IMR-90 (cell line): ENCODE measurements around the gene CDH23. TPM values are rescaled to one million over a fixed set of nuclear protein-coding genes. Genes with fewer than 3 reads are reported as not detected.

Experiments used
- ATAC-seq: fragments of 200-7000 bp; cut with Tn5 transposase; 2 replicates; pipeline ENCODE4 v1.9.1; 2020; ENCODE audit warnings: low read depth, mild to moderate bottlenecking, moderate library complexity
- BruUV-seq: library from RNA; stranded (reverse); fragments of 400-500 nt; replicated peaks from 2 replicates; lab custom pipeline; 2021; lab: Mats Ljungman, UMichigan
- CTCF ChIA-PET: fragments of 300-600 bp; formaldehyde crosslinking; extraction: SDS; loops from one replicate; lab custom pipeline; 2021; ENCODE audit warnings: antibody characterized with exemption; lab: Yijun Ruan, JAX
- POLR2A ChIA-PET: fragments of 300-600 bp; sonication (Branson Sonifier 250); formaldehyde crosslinking; loops from one replicate; lab custom pipeline; 2022; ENCODE audit warnings: antibody characterized with exemption; ENCODE audit not compliant: unreplicated experiment; lab: Charles Lee
- DNase-seq: peaks from one replicate; pipeline ENCODE4 v3.0.0; 2013
- H2AFZ ChIP-seq: replicated peaks from 2 replicates; pipeline ENCODE3; 2013; ENCODE audit warnings: low read length, mild to moderate bottlenecking; ENCODE audit not compliant: poor library complexity
- H2AK5ac ChIP-seq: 2 replicates; pipeline ENCODE4 v1.6.1; 2013; ENCODE audit warnings: low read depth, low read length, inconsistent platforms
- H2AK9ac ChIP-seq: replicated peaks from 2 replicates; pipeline ENCODE3; 2013; ENCODE audit warnings: mild to moderate bottlenecking, low read depth, low read length, moderate library complexity; ENCODE audit not compliant: poor library complexity
- H2BK120ac ChIP-seq: 2 replicates; pipeline ENCODE4 v1.6.1; 2013; ENCODE audit warnings: low read depth, low read length, inconsistent platforms
- H2BK15ac ChIP-seq: 3 replicates; pipeline ENCODE4 v1.6.1; 2013; ENCODE audit warnings: low read depth, low read length, inconsistent platforms
- H2BK20ac ChIP-seq: 2 replicates; pipeline ENCODE4 v1.6.1; 2013; ENCODE audit warnings: low read depth, mild to moderate bottlenecking, inconsistent platforms, low read length, moderate library complexity
- H2BK5ac ChIP-seq: 2 replicates; pipeline ENCODE4 v1.6.1; 2013; ENCODE audit warnings: mild to moderate bottlenecking, low read depth, low read length, inconsistent platforms; ENCODE audit not compliant: poor library complexity, severe bottlenecking
- H3K14ac ChIP-seq: replicated peaks from 2 replicates; pipeline ENCODE4 v1.6.1; 2013; ENCODE audit warnings: low read depth, low read length, inconsistent platforms
- H3K18ac ChIP-seq: 2 replicates; pipeline ENCODE4 v1.6.1; 2013; ENCODE audit warnings: low read depth, low read length, control low read depth
- H3K23ac ChIP-seq: 2 replicates; pipeline ENCODE4 v1.6.1; 2013; ENCODE audit warnings: low read depth, low read length, inconsistent platforms
- H3K27ac ChIP-seq: 2 replicates; pipeline ENCODE4 v1.5.1; 2013; ENCODE audit warnings: mild to moderate bottlenecking, control low read depth, low read length; ENCODE audit not compliant: insufficient read depth
- H3K27me3 ChIP-seq: 2 replicates; pipeline ENCODE4 v1.6.1; 2013; ENCODE audit warnings: low read length; ENCODE audit not compliant: control insufficient read depth, insufficient read depth
- H3K36me3 ChIP-seq: 2 replicates; pipeline ENCODE4 v1.6.1; 2013; ENCODE audit warnings: low read length, mixed read lengths; ENCODE audit not compliant: control insufficient read depth, insufficient read depth
- H3K4ac ChIP-seq: 2 replicates; pipeline ENCODE4 v1.6.1; 2013; ENCODE audit warnings: low read depth, low read length, inconsistent platforms
- H3K4me1 ChIP-seq: 2 replicates; pipeline ENCODE4 v1.6.1; 2013; ENCODE audit warnings: low read length, mixed read lengths; ENCODE audit not compliant: control insufficient read depth, insufficient read depth
- H3K4me2 ChIP-seq: 2 replicates; pipeline ENCODE4 v1.6.1; 2013; ENCODE audit warnings: low read depth, mild to moderate bottlenecking, control low read depth, low read length, moderate library complexity
- H3K4me3 ChIP-seq: 2 replicates; pipeline ENCODE4 v1.5.1; 2013; ENCODE audit warnings: low read depth, mild to moderate bottlenecking, control low read depth, low read length, moderate library complexity; ENCODE audit not compliant: insufficient read depth
- H3K56ac ChIP-seq: 2 replicates; pipeline ENCODE4 v1.6.1; 2013; ENCODE audit warnings: low read length, inconsistent platforms; ENCODE audit not compliant: insufficient read depth; ENCODE audit errors: extremely low read depth
- H3K79me1 ChIP-seq, 2 experiments: 2 replicates each; pipeline ENCODE4 v1.6.1; 2013; ENCODE audit warnings: low read length in 2 of 2, inconsistent platforms in 1 of 2, low read depth in 1 of 2
- H3K9ac ChIP-seq: 2 replicates; pipeline ENCODE4 v1.6.1; 2013; ENCODE audit warnings: low read depth, low read length, control low read depth
- H3K9me1 ChIP-seq: 2 replicates; pipeline ENCODE4 v1.6.1; 2013; ENCODE audit warnings: low read length, inconsistent platforms; ENCODE audit not compliant: insufficient read depth
- H3K9me3 ChIP-seq: 2 replicates; pipeline ENCODE4 v1.6.1; 2013; ENCODE audit warnings: low read length; ENCODE audit not compliant: control insufficient read depth, insufficient read depth
- H4K20me1 ChIP-seq: 2 replicates; pipeline ENCODE4 v1.6.1; 2013; ENCODE audit warnings: low read length, inconsistent platforms; ENCODE audit not compliant: insufficient read depth
- H4K5ac ChIP-seq: 2 replicates; pipeline ENCODE4 v1.6.1; 2013; ENCODE audit warnings: mild to moderate bottlenecking, low read depth, low read length, control low read depth
- H4K8ac ChIP-seq, 2 experiments: 2 replicates each; pipeline ENCODE4 v1.6.1; 2013; ENCODE audit warnings: low read depth in 2 of 2, low read length in 2 of 2, control low read depth in 1 of 2, inconsistent platforms in 1 of 2
- H4K91ac ChIP-seq: 2 replicates; pipeline ENCODE4 v1.6.1; 2013; ENCODE audit warnings: low read depth, low read length, inconsistent platforms; ENCODE audit not compliant: insufficient read depth
- BHLHE40 ChIP-seq: fragments of 150-350 bp; IDR thresholded peaks from 2 replicates; pipeline ENCODE4 v1.6.1; 2016; ENCODE audit warnings: mild to moderate bottlenecking, low read depth, low read length
- CEBPB ChIP-seq: IDR thresholded peaks from 2 replicates; pipeline ENCODE4 v1.6.1; 2012; ENCODE audit warnings: low read depth, low read length, improper control_type of control experiment
- CHD1 ChIP-seq: IDR thresholded peaks from 2 replicates; pipeline ENCODE4 v1.6.1; 2012; ENCODE audit warnings: low read depth, low read length, improper control_type of control experiment
- CTCF ChIP-seq: conservative IDR thresholded peaks from 2 replicates; pipeline ENCODE4 v1.5.1; 2012; ENCODE audit warnings: mild to moderate bottlenecking, low read depth, low read length, improper control_type of control experiment
- FOS ChIP-seq: fragments of 150-350 bp; IDR thresholded peaks from 2 replicates; pipeline ENCODE4 v1.6.1; 2016; ENCODE audit warnings: low read depth, low read length
- MAFK ChIP-seq: IDR thresholded peaks from 2 replicates; pipeline ENCODE4 v1.6.1; 2012; ENCODE audit warnings: low read depth, low read length, improper control_type of control experiment
- MAZ ChIP-seq: IDR thresholded peaks from 2 replicates; pipeline ENCODE4 v1.6.1; 2012; ENCODE audit warnings: low read depth, mild to moderate bottlenecking, low read length, improper control_type of control experiment, moderate library complexity, borderline replicate concordance
- MXI1 ChIP-seq: IDR thresholded peaks from 2 replicates; pipeline ENCODE4 v1.6.1; 2012; ENCODE audit warnings: low read depth, mild to moderate bottlenecking, low read length, moderate library complexity, borderline replicate concordance
- NFE2L2 ChIP-seq: fragments of 150-350 bp; IDR thresholded peaks from 2 replicates; pipeline ENCODE4 v1.6.1; 2016; ENCODE audit warnings: low read depth, mild to moderate bottlenecking, low read length
- POLR2A ChIP-seq: IDR thresholded peaks from 2 replicates; pipeline ENCODE4 v1.6.1; 2012; ENCODE audit warnings: mild to moderate bottlenecking, low read depth, low read length
- RAD21 ChIP-seq: IDR thresholded peaks from 2 replicates; pipeline ENCODE4 v1.6.1; 2012; ENCODE audit warnings: low read length, improper control_type of control experiment
- RCOR1 ChIP-seq: IDR thresholded peaks from 2 replicates; pipeline ENCODE4 v1.6.1; 2012; ENCODE audit warnings: mild to moderate bottlenecking, low read length, improper control_type of control experiment; ENCODE audit not compliant: insufficient replicate concordance
- RFX5 ChIP-seq: IDR thresholded peaks from 2 replicates; pipeline ENCODE4 v1.8.0; 2012; ENCODE audit warnings: low read depth, mild to moderate bottlenecking, low read length, moderate library complexity
- SMC3 ChIP-seq: fragments of 150-350 bp; IDR thresholded peaks from 2 replicates; pipeline ENCODE4 v1.6.1; 2016; ENCODE audit warnings: low read depth, mild to moderate bottlenecking, antibody characterized with exemption, low read length, moderate library complexity
- USF2 ChIP-seq: fragments of 150-350 bp; IDR thresholded peaks from 2 replicates; pipeline ENCODE4 v1.6.1; 2017; ENCODE audit warnings: mild to moderate bottlenecking, antibody characterized with exemption, low read length, low read depth
- WGBS, 2 experiments: methylation state at CpG; one replicate each; pipeline versions ENCODE4 v1.1.5 to v1.1.7; 2013; ENCODE audit warnings: missing lambda C conversion rate in 2 of 2; ENCODE audit not compliant: insufficient read length in 1 of 2; ENCODE audit errors: extremely low coverage in 2 of 2; 5-methylcytosine and 5-hydroxymethylcytosine counted together
- dilution Hi-C: fragments of 300-500 bp; cut with HindIII; formaldehyde crosslinking; loops from one replicate; pipeline ENCODE4 v1.14.3; 2018; ENCODE audit warnings: low sequenced_read_pairs; ENCODE audit not compliant: unreplicated experiment
- in situ Hi-C: fragments of 300-500 bp; cut with MboI; formaldehyde crosslinking; loops from 3 replicates; pipeline ENCODE4 v1.14.3; 2019; ENCODE audit warnings: low sequenced_read_pairs, inconsistent platforms, mixed read lengths
- intact Hi-C: fragments of 100-400 bp; cut with micrococcal nuclease; formaldehyde crosslinking; loops from 2 replicates; pipeline ENCODE4 v1.10.0; 2022
- polyA plus RNA-seq, 3 experiments: library from polyadenylated mRNA; depleted of rRNA; stranded (reverse); fragments of >200 nt; gene quantifications; 2 replicates each; pipeline ENCODE4 v1.2.3, GENCODE V29; 2012; ENCODE audit warnings: low replicate concordance in 1 of 3
- total RNA-seq: library from RNA; depleted of rRNA; stranded (reverse); fragments of >200 nt; gene quantifications from 2 replicates; pipeline ENCODE4 v1.2.3, GENCODE V29; 2012
- TF ChIP-seq, protein P1 (sequence below): fragments of 150-350 bp; IDR thresholded peaks from 2 replicates; pipeline ENCODE4 v1.6.1; 2016; ENCODE audit warnings: low read depth, mild to moderate bottlenecking, low read length, moderate library complexity, borderline replicate concordance

Gene CDH23
- total and polyA plus RNA-seq, 2 of the 4 experiments (the other 2 are of a cell fraction), result under 0.01 to 0.03 TPM

DNA sequence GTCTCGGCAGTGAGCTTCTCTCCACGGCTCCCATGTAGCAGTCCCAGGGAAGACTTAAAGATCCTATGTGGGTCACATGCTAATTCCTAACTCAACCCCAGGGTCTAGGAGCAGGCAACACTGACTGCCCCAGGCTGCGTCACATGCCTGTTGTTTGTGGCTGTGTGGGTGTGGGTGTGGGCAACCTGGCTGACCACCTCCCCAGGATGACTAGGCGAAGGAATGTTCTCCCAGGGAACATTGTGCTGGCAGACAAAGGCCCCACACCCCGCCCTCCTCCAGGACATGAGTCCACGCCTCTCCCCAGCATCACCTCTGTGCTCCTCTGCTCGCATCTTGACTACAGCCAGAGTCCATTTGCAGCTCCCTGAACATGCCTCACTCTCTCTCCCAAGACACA is 47.3 kb upstream of the CDH23 start:
- no peak overlapping the region for H3K14ac ChIP-seq
- dilution Hi-C loops (no loop called here), intact Hi-C loops (no loop called here), in situ Hi-C loops (no loop called here)
- no peak overlapping the region for H2AFZ ChIP-seq
- no peak overlapping the region for H3K23ac ChIP-seq
- WGBS, 2 experiments, result 80% methylated on average over 1 of the region's 7 CpGs; no CpG with 5 or more reads in 1 of the 2 experiments
- POLR2A ChIA-PET, result no interaction called here
- no peaks in the 10 kb centered on the region for H4K20me1 ChIP-seq
- H2BK5ac ChIP-seq, result no peak overlapping the region
- H3K4me1 ChIP-seq, result no peaks in the 10 kb centered on the region
- no peak overlapping the region for H3K18ac ChIP-seq
- no peak overlapping the region for H3K4me3 ChIP-seq
- H3K9me3 ChIP-seq, result no peaks in the 10 kb centered on the region
- DNase-seq (no peak), ATAC-seq (no peak)
- H2AK5ac ChIP-seq, result no peak overlapping the region
- H2BK15ac ChIP-seq, result no peak overlapping the region
- H3K56ac ChIP-seq, result no peak overlapping the region
- H3K4ac ChIP-seq, result no peak overlapping the region
- no peak overlapping the region for H4K5ac ChIP-seq
- peaks cover 19% of the 10 kb centered on the region; the same call in 1 of the 2 replicates for H3K27me3 ChIP-seq
- CTCF ChIA-PET, result no interaction called here
- H2AK9ac ChIP-seq, result no peak overlapping the region
- no peaks in the 10 kb centered on the region for H3K9me1 ChIP-seq
- TF ChIP-seq MAFK (no peak), FOS (no peak), BHLHE40 (no peak), CHD1 (no peak), CEBPB (no peak), SMC3 (no peak), NFE2L2 (no peak), USF2 (no peak), RAD21 (no peak), CTCF (no peak), RCOR1 (no peak), MXI1 (no peak), MAZ (no peak), RFX5 (no peak), POLR2A (no peak)
- TF ChIP-seq, protein P1, sequence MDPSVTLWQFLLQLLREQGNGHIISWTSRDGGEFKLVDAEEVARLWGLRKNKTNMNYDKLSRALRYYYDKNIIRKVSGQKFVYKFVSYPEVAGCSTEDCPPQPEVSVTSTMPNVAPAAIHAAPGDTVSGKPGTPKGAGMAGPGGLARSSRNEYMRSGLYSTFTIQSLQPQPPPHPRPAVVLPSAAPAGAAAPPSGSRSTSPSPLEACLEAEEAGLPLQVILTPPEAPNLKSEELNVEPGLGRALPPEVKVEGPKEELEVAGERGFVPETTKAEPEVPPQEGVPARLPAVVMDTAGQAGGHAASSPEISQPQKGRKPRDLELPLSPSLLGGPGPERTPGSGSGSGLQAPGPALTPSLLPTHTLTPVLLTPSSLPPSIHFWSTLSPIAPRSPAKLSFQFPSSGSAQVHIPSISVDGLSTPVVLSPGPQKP, result no peak
- H3K27ac ChIP-seq, result no peak overlapping the region
- H2BK120ac ChIP-seq, result no peak overlapping the region
- no peaks in the 10 kb centered on the region for H3K79me1 ChIP-seq
- no peak overlapping the region for H2BK20ac ChIP-seq
- H4K8ac ChIP-seq, result no peak overlapping the region
- H3K36me3 ChIP-seq, result no peaks in the 10 kb centered on the region
- no peak overlapping the region for H4K91ac ChIP-seq
- H3K4me2 ChIP-seq, result no peak overlapping the region
- BruUV-seq, result no TSS peak
- H3K9ac ChIP-seq, result no peak overlapping the region
